Neural cell (in vitro differentiated cells): ENCODE results near the gene NECTIN1. TPM values are rescaled to one million over a fixed set of nuclear protein-coding genes. Genes with fewer than 3 reads are reported as not detected.

ENCODE experiments used
- H2AFZ ChIP-seq: fragments of 200-600, 300-800 bp; sonication (generic), shearing (Covaris generic); 2 replicates; pipeline ENCODE4 v1.6.0; 2014; ENCODE audit warnings: low read depth, mild to moderate bottlenecking, antibody characterized with exemption, low read length, moderate library complexity
- H3F3A ChIP-seq: fragments of 200-600 bp; shearing (Covaris generic); 2 replicates; pipeline ENCODE4 v1.6.1; 2016; ENCODE audit warnings: mild to moderate bottlenecking, moderate library complexity, mixed read lengths, antibody characterized with exemption, low read length; ENCODE audit not compliant: insufficient read depth, poor library complexity, severe bottlenecking
- H3K27ac ChIP-seq: fragments of 200-600, 300-800 bp; sonication (generic), shearing (Covaris generic); 2 replicates; pipeline ENCODE4 v1.5.1; 2014; ENCODE audit warnings: mild to moderate bottlenecking, low read length, moderate library complexity
- H3K27me3 ChIP-seq: fragments of 300-800, 200-600 bp; sonication (generic), shearing (Covaris generic); 2 replicates; pipeline ENCODE4 v1.6.0; 2014; ENCODE audit warnings: mild to moderate bottlenecking, low read depth, low read length, moderate library complexity; ENCODE audit not compliant: insufficient read depth
- H3K36me3 ChIP-seq: fragments of 300-800, 200-600 bp; sonication (generic), shearing (Covaris generic); 2 replicates; pipeline ENCODE4 v1.5.1; 2014; ENCODE audit warnings: mild to moderate bottlenecking, antibody characterized with exemption, low read length, moderate library complexity; ENCODE audit not compliant: insufficient read depth
- H3K4me2 ChIP-seq: fragments of 300-800, 200-600 bp; sonication (generic), shearing (Covaris generic); 2 replicates; pipeline ENCODE4 v1.6.0; 2014; ENCODE audit warnings: mild to moderate bottlenecking, low read length
- H3K4me3 ChIP-seq: fragments of 300-800, 200-600 bp; sonication (generic), shearing (Covaris generic); 2 replicates; pipeline ENCODE4 v1.5.1; 2014; ENCODE audit warnings: mild to moderate bottlenecking, low read length, moderate library complexity
- H3K79me2 ChIP-seq: fragments of 200-600 bp; shearing (Covaris generic); replicated peaks from 2 replicates; pipeline ENCODE4 v1.6.0; 2014; ENCODE audit warnings: mild to moderate bottlenecking, low read length, moderate library complexity; ENCODE audit not compliant: insufficient read depth
- H3K9ac ChIP-seq: fragments of 300-800, 200-600 bp; sonication (generic), shearing (Covaris generic); 2 replicates; pipeline ENCODE4 v1.6.1; 2016; ENCODE audit warnings: mild to moderate bottlenecking, low read length, mixed read lengths
- H3K9me2 ChIP-seq: fragments of 200-600 bp; shearing (Covaris generic); 2 replicates; pipeline ENCODE4 v1.6.1; 2016; ENCODE audit warnings: mild to moderate bottlenecking, low read length, mixed read lengths; ENCODE audit not compliant: insufficient read depth
- H3K9me3 ChIP-seq: fragments of 200-600, 300-800 bp; sonication (generic), shearing (Covaris generic); 2 replicates; pipeline ENCODE4 v1.6.1; 2016; ENCODE audit warnings: mild to moderate bottlenecking, mixed run types, low read length, moderate library complexity, mixed read lengths
- H4K20me1 ChIP-seq: fragments of 200-600 bp; shearing (Covaris generic); 2 replicates; pipeline ENCODE4 v1.6.1; 2016; ENCODE audit warnings: mild to moderate bottlenecking, mixed run types; ENCODE audit not compliant: insufficient read depth
- EP300 ChIP-seq: fragments of 450-650 bp; conservative IDR thresholded peaks from 2 replicates; pipeline ENCODE4 v1.6.1; 2014; ENCODE audit warnings: antibody characterized with exemption, mild to moderate bottlenecking, moderate library complexity; ENCODE audit not compliant: poor library complexity, severe bottlenecking
- EZH2 ChIP-seq: fragments of 200-600, 300-800 bp; shearing (Covaris generic), sonication (generic); IDR thresholded peaks from 2 replicates; pipeline ENCODE4 v1.6.1; 2014; ENCODE audit warnings: antibody characterized with exemption, low read length, borderline replicate concordance, mild to moderate bottlenecking; ENCODE audit not compliant: insufficient read depth, poor library complexity, severe bottlenecking
- MXI1 ChIP-seq: fragments of 450-650 bp; conservative IDR thresholded peaks from 2 replicates; pipeline ENCODE4 v1.6.1; 2014; ENCODE audit warnings: antibody characterized with exemption, mild to moderate bottlenecking; ENCODE audit not compliant: poor library complexity, severe bottlenecking
- POLR2AphosphoS5 ChIP-seq: IDR thresholded peaks from 2 replicates; pipeline ENCODE4 v1.6.1; 2012
- RAD21 ChIP-seq: fragments of 450-650 bp; conservative IDR thresholded peaks from 2 replicates; pipeline ENCODE4 v1.6.1; 2014; ENCODE audit warnings: antibody characterized with exemption, mild to moderate bottlenecking, moderate library complexity
- SMC3 ChIP-seq: fragments of 450-650 bp; conservative IDR thresholded peaks from 2 replicates; pipeline ENCODE4 v1.6.1; 2014; ENCODE audit warnings: antibody characterized with exemption, mild to moderate bottlenecking, moderate library complexity; ENCODE audit not compliant: poor library complexity
- TAF1 ChIP-seq: IDR thresholded peaks from 2 replicates; pipeline ENCODE4 v1.6.1; 2012; ENCODE audit warnings: low read depth
- polyA plus RNA-seq: library from polyadenylated mRNA; depleted of rRNA; stranded (reverse); fragments of >200 nt; gene quantifications from 2 replicates; pipeline ENCODE4 v1.2.3, GENCODE V29; 2014
- TF ChIP-seq, protein P1 (sequence below): IDR thresholded peaks from 2 replicates; pipeline ENCODE4 v1.6.1; 2012; ENCODE audit warnings: borderline replicate concordance
- TF ChIP-seq, protein P2 (sequence below): fragments of 450-650 bp; IDR thresholded peaks from 2 replicates; pipeline ENCODE4 v1.5.1; 2014; ENCODE audit warnings: antibody characterized with exemption, mild to moderate bottlenecking, moderate library complexity; ENCODE audit not compliant: poor library complexity, severe bottlenecking

Gene NECTIN1
- polyA plus RNA-seq, 1 donor from 2014 or later, result 5.6 TPM

DNA sequence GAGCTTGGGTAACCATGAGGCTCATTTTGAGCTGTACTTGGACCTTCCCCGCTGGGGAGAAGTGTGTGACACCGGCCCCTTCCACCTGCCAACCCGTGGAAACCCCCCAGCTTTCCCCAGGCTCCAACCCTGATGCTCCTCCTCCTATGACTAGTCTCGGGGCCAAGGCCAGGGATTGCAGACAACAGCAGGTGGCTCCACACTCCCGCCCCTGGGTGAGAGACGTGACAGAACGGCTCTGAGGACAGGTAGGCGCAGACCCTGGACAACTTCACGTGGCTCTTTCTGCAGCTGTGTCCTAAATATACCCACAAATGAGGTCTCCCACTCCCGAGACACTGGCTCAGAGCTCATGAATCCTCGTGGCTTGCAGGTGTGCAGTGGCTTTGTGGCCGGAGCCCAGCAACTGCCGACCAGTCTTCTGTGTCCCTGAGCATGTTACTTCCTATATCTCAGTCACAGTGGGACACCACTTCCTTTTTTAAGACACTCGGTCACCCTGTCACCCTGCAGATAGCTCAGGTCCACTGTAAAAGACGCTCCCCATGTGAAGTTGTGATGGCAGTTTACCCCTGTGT, 55.2 kb downstream of the NECTIN1 start:
- H3K79me2 ChIP-seq, result no peaks in the 10 kb centered on the region
- H3F3A ChIP-seq, result no peaks in the 10 kb centered on the region
- no peak overlapping the region for H3K9ac ChIP-seq
- TF ChIP-seq EP300 (no peak), SMC3 (peak; percentile 33), EZH2 (no peak)
- no peaks in the 10 kb centered on the region for H3K9me2 ChIP-seq
- peaks cover 6% of the 10 kb centered on the region for H3K9me3 ChIP-seq
- H3K27me3 ChIP-seq, result no peaks in the 10 kb centered on the region
- no peak overlapping the region for H2AFZ ChIP-seq
- H3K4me3 ChIP-seq, result no peak overlapping the region
- no peak overlapping the region for H3K4me2 ChIP-seq
- H3K36me3 ChIP-seq, result peaks cover 12% of the 10 kb centered on the region
- H3K27ac ChIP-seq, result no peak overlapping the region
- H4K20me1 ChIP-seq, result no peaks in the 10 kb centered on the region

DNA sequence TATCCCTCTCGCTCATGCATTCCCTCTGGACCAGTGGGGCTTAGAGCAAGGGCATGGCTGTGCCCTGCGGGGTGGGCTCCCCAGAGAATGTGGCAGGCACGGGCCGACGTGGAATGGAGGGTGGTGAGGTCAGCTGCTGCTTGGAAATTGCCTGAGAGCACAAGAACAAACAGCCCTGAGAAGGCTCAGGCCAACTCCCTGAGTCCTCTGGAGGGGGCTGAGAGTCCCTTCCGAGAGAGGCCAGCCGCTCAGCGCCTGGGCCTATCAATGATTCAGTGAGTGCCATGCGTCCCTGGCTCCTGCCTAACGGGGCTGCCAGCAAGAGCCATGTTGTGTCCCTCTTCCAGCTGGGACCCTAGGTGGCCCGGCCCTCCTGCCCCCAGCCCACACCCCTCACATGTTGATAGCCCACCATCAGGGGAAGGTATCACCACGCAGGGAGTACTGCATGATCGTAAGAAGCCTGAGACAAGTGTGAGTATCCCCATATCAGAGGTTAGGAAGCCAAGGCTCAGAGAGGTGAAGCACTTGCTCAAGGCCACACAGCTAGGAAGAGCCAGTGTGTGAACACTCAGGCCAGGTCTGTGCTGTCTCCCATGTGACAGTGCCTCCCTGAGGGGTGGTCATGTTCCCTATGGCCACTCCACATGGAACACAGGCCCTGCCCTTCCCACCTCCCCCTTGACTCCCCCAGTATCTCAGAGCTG, 55.8 kb downstream of the NECTIN1 start:
- Histone ChIP-seq H3K9me2 (no peaks in the 10 kb centered on the region), H3K27ac (no peak overlapping the region), H3K4me3 (no peak overlapping the region), H2AFZ (no peak overlapping the region), H3F3A (no peaks in the 10 kb centered on the region), H4K20me1 (no peaks in the 10 kb centered on the region), H3K9me3 (peaks cover 2% of the 10 kb centered on the region), H3K27me3 (no peaks in the 10 kb centered on the region), H3K4me2 (no peak overlapping the region), H3K36me3 (peaks cover 9% of the 10 kb centered on the region), H3K9ac (no peak overlapping the region), H3K79me2 (no peaks in the 10 kb centered on the region)
- no peak for TF ChIP-seq EZH2
- no peak for TF ChIP-seq SMC3
- TF ChIP-seq MXI1, result no peak
- no peak for TF ChIP-seq EP300
- TF ChIP-seq, protein P1, sequence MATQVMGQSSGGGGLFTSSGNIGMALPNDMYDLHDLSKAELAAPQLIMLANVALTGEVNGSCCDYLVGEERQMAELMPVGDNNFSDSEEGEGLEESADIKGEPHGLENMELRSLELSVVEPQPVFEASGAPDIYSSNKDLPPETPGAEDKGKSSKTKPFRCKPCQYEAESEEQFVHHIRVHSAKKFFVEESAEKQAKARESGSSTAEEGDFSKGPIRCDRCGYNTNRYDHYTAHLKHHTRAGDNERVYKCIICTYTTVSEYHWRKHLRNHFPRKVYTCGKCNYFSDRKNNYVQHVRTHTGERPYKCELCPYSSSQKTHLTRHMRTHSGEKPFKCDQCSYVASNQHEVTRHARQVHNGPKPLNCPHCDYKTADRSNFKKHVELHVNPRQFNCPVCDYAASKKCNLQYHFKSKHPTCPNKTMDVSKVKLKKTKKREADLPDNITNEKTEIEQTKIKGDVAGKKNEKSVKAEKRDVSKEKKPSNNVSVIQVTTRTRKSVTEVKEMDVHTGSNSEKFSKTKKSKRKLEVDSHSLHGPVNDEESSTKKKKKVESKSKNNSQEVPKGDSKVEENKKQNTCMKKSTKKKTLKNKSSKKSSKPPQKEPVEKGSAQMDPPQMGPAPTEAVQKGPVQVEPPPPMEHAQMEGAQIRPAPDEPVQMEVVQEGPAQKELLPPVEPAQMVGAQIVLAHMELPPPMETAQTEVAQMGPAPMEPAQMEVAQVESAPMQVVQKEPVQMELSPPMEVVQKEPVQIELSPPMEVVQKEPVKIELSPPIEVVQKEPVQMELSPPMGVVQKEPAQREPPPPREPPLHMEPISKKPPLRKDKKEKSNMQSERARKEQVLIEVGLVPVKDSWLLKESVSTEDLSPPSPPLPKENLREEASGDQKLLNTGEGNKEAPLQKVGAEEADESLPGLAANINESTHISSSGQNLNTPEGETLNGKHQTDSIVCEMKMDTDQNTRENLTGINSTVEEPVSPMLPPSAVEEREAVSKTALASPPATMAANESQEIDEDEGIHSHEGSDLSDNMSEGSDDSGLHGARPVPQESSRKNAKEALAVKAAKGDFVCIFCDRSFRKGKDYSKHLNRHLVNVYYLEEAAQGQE, result no peak
- no peak for TF ChIP-seq POLR2AphosphoS5
- TF ChIP-seq TAF1, result no peak
- no peak for TF ChIP-seq RAD21
- TF ChIP-seq, protein P2, sequence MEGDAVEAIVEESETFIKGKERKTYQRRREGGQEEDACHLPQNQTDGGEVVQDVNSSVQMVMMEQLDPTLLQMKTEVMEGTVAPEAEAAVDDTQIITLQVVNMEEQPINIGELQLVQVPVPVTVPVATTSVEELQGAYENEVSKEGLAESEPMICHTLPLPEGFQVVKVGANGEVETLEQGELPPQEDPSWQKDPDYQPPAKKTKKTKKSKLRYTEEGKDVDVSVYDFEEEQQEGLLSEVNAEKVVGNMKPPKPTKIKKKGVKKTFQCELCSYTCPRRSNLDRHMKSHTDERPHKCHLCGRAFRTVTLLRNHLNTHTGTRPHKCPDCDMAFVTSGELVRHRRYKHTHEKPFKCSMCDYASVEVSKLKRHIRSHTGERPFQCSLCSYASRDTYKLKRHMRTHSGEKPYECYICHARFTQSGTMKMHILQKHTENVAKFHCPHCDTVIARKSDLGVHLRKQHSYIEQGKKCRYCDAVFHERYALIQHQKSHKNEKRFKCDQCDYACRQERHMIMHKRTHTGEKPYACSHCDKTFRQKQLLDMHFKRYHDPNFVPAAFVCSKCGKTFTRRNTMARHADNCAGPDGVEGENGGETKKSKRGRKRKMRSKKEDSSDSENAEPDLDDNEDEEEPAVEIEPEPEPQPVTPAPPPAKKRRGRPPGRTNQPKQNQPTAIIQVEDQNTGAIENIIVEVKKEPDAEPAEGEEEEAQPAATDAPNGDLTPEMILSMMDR, result no peak
